HG02938 (cell line): ENCODE measurements around the gene ZNF396.

Experiments
- ATAC-seq: cut with Tn5 transposase; IDR thresholded peaks from one replicate; pipeline ENCODE4 v1.9.1; 2021; ENCODE audit warnings: mild to moderate bottlenecking, moderate library complexity; ENCODE audit not compliant: unreplicated experiment

ZNF396 gene

DNA sequence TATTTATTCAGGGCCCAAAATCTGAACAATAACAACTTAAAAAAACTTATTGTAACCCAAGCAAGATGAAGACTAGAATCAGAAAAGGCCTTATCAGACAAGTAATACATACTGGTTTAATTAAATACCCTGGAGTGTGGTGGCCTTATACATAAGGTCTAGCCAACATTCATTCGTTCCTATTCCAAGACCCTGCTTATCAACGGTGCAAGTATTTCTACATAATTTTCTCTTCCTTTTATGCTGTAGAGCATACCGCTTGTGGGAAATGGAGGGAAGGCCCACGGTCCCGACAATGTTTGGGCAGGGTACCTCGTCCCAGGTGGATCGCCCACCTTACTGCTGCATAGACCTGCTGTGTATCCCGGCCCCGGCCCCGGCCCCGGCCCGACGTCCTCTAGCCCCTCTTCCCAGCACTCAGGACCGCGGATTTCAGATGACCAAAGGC lies 33.6 kb downstream of the ZNF396 start:
- peak; percentile 1 for ATAC-seq

DNA sequence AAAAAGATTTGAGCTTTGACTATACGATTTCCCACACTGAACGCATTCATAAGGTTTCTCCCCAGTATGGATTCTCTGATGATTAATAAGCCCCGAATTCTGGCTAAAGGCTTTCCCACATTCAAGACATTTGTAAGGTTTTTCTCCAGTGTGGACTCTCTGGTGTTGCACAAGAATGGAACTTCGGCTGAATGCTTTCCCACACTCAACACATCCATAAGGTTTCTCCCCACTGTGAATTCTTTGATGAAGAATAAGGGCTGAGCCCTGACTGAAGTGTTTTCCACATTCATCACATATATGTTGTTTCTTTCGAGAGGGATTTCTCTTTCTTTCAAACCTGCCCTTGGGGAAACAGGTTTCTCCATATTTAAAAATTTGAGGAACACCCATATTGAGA lies 39.9 kb downstream of the ZNF396 start:
- ATAC-seq, result no peak

DNA sequence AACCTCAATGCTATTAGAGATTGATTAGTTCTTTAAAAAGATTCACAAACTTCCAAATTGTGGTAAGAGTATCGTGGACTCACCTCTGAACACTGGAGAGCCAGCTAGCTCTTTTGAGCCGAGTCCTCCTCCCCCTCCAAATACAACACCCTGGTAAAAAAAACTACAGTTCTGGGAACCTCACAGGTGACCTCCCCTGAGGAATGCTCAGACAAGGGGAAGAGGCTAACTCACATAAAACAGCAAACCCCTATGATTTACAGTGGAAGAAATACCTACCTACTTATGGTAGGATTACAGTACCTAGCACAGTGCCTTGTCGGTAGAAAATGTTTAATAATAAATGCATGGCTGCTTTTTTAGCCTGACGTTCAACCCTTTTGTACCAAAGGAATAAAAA lies 41.3 kb downstream of the ZNF396 start:
- no peak for ATAC-seq

DNA sequence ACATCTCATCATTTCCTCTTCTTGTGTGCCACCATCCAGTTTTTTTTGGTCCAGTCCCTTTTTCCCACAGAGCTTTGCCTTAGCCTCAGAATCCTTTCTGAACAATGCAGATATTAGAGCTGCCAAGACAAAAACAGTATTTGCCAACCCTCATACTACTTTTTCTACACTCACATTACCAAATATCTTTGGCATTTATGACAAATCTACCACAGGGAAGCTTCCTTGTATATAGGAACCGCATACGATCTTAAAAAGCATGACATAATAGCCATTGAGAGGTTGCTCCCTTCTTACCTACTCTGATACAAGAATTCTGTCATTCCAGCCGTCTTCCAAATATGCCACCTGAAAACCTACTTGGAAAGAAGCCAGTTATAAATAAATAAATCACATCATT lies 42.3 kb downstream of the ZNF396 start:
- no peak for ATAC-seq

DNA sequence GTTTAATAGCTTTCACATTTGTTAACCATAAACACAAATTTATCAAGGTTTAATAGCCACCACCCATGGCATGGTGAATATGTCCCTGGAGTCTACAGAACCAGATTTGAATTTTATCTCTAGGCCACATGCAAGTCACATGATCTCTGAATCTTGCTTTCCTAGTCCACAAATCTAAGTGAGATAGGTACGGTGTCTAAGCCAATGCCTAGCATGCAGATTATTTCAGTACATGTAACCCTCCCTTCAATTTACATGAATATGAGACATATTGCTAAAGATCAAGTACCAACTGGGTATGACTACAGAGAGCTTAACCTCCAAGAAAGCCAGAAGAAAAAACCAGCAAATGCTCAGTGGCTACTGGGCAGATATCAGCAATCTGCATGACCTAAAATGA lies 42.9 kb downstream of the ZNF396 start:
- no peak for ATAC-seq

DNA sequence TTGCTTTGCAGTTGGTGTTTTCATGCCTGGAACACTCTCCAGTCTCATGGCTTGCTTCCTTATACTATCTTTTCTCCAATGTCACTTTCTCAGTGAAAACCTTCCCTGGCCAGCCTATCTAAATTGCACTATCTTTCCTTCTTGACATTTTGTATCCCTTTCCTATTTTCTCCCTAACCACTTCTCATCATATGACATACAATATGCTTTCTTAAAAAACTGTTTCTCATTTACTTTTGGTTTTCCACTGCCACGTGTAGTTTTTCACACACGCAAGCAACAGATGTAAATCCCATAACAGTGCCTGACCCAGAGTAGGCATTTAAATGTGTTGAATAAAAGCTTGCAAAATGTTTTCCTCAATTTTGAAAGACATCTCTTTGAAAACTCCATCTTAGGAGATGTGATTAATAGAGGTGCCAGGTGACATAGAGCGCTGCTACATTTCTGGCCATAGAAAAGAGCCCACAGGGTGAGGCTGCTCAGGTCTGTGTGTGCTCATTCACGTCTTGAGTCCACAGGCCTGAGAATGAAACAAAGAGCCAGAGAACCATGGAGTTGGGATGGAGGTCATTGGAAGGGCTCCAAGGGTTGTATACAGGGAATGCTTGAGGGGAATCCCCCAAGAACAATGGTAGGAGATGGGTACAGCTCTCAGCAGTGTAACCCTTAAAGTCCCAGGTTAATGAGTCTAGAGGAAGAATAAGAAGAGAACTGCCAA lies 45.6 kb downstream of the ZNF396 start:
- no peak for ATAC-seq

DNA sequence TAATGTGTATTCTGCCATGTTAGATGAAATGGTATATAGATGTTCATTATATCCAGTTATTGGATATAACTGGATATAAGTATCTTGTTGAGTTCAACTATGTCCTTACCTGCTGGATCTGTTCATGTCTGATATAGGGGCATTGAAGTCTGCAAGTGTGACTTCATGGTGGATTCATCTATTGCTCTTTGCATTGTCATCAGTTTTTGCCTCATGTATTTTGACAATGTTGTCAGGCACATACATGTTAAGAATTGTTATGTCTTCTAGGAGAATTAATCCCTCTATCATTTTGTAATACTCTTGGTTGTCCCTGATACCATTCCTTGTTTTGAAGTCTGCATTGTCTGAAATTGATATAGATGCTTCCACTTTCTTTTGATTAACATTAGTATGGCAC lies 48.3 kb downstream of the ZNF396 start:
- ATAC-seq, result no peak

DNA sequence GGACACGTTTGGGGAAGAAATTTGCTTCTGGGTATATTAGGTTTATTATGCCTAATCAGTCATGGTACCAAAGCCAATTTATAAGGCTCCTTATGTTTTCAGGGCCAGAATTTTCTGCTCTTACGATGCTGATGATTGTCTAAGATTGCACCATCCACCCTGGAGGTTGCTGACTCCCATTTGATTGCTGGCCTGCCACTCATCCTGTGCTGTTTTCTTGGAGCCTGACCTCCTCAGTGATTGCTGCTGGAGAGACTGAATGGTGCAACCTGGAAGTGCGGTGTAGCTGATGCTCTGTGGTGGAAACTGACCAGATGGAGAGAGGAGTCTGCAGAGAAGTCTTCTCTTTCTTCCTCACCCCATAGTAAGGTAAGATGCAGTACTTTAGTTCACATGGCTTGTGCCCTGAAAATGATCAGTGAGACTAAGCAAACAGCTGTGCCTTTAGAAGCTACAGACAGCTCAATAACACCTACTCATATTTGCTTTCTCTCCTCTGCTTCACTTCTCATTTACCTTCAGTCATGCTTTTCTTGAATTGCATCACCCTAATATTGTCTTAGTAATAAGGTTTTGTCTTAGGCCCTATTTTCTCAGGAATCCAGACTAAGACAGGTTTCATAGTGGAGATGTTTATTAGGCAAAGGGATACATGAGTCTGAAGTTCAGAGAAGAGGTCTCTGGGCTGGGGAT lies 50.3 kb downstream of the ZNF396 start:
- ATAC-seq, result no peak

DNA sequence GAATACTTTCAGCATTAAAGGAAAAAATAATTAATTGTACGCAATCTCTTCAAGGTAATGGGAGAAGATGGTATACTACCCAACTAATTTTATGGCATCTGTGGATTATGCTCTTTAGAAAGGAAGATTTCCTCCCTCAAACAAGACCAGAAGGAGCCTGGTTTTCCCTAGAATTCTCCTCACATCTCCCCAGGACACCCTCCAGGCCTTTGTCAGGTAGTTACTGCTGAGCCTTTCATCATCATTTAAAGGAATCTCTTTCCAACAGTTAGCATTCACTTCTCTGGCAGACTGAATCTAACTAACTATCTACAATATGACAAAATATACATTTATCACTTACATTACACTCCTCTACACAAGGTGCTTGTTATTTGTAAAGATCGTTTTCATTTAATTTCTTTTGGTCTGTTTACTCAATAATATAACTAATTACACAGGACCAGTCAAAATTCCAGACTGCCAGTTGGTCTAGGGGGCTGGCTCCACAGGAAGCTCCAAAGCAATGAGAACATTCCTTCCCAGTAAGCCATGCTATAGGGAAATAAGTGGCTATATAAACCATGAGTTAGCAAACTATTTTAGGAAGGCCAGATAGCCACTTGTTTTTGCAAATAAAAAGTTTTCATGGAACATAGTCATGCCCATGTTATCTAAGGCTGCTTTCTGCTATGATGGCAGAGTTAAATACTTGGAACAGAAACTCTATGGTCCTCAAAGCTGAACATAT lies 52.0 kb downstream of the ZNF396 start:
- no peak for ATAC-seq

DNA sequence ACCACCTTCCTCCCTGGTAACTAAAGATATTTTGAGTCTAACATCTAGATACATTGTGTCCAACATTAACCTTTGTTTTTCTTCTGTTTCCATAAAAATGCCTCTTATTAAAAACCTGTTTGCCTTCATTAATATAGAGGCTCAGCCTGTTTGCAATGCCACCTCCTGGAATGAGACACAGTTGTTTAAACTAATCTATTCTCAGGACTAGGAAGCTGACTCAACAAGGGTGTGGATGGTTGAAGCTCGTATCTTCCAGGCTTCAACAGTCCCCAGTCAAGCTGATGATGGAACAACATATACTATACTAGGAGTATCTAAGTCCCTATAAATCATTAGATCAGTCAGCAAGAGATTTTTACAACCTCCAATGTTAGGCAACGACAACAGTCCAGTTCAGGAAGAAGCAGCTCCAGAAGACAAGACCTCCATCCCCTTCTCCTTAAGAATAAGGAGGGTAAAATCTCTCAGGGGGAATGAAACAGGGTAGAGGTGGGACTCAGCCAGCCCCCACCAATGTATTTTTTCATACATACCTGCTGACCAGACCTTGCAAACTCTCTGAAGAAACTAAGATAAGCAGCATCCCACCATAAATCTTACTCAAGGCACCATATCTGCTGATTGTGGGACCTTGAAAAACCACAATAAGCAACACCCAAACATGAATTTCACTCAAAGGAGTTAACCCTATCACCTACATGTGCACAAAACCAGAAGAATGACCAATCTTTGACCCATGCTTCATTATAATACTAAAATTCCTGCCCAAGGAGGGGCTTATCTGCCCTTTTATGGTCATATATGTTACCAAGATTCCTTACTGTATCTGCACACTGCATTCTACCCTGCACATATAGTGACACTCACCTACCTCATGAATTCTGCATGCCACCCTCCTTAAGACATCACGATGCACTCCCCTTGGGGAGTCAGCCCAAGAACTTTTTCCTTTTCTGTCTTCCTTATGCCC lies 54.4 kb downstream of the ZNF396 start:
- ATAC-seq, result no peak
